Fibroblast of mammary gland (primary cell): ENCODE data around the gene WNT2.
"Not testable (repeated sequence)": the region's sequence is repeated elsewhere in the genome, so short reads cannot be mapped to it uniquely, and the experiment has no call there.

Experiments
- DNase-seq: peaks from one replicate; pipeline ENCODE4 v3.0.0-alpha.2; 2010; ENCODE audit warnings: low read depth
- H3K4me3 ChIP-seq: 2 replicates; pipeline ENCODE4 v1.5.1; 2011; ENCODE audit warnings: low read depth, mild to moderate bottlenecking, low read length, moderate library complexity; ENCODE audit not compliant: control insufficient read depth
- CTCF ChIP-seq: conservative IDR thresholded peaks from 2 replicates; pipeline ENCODE4 v1.5.1; 2011; ENCODE audit warnings: low read depth, low read length, inconsistent platforms; ENCODE audit not compliant: control insufficient read depth, insufficient read depth

WNT2 gene

GRCh38 chr7:117247809-117248208, 75.0 kb downstream of the WNT2 start:
- no peak for TF ChIP-seq CTCF
- no peak for DNase-seq
- H3K4me3 ChIP-seq: no peak overlapping the region

GRCh38 chr7:117245703-117246102, 77.2 kb downstream of the WNT2 start:
- not testable (repeated sequence) for DNase-seq, H3K4me3 ChIP-seq

DNA sequence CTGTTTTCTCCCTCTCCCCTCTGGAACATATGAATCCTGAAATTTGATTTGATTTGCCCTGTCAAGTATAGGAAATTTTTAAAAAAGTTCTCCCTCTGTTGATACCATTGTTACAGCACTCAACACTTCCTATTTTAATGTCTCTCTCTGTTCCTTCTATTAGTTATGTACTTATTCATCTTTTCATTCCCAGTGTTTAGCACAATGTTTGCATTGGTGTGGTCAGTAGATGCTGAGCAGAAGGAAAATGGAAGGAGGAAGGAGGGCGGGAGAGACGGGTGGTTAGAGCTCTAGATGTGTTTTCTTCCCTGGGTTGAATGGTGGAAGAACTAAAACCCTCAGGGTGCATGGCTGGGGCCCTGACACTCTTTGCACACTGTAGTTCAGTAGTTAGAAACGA, 79.5 kb downstream of the WNT2 start:
- H3K4me3 ChIP-seq: no peak overlapping the region
- no peak for DNase-seq
- TF ChIP-seq CTCF: no peak

DNA sequence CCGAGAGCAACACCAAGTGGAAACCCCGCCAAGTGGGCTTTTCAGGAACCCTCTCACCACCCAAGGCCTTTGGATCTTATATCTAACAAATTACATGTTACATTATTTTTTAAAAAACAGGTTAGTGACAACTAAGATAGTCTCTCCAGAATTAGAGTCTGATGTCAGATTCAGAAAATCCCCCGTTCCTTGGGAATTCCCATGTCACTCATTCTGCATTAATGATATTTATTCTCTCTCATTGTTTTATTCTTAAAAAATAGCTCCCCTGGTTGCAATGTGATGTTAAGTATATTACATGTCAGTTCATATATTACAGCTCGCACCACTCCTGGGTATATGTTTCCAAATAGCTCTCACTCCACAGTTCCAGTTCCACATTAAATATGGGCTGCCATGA, 81.8 kb downstream of the WNT2 start:
- DNase-seq: no peak
- H3K4me3 ChIP-seq: no peak overlapping the region
- TF ChIP-seq CTCF: no peak

DNA sequence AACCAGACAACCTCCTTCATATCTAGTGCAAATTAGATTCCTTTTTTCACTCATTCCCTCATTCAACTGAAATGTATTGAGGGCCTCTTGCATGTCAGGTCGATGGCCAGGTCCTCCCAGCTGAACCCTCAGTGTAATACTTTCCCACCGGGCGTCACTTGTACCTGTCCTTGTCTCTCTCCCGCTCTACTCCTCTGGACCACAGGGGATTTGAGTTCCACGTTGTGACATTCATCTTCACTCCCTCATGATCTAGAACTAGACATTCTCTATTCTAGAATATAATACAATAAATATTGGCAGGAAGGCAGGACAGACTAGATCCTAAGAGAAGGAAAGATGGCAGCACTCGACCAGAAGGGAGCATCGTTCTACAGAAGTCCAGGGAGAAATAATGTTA, 83.9 kb downstream of the WNT2 start:
- DNase-seq: no peak
- no peak overlapping the region for H3K4me3 ChIP-seq
- TF ChIP-seq CTCF: no peak

DNA sequence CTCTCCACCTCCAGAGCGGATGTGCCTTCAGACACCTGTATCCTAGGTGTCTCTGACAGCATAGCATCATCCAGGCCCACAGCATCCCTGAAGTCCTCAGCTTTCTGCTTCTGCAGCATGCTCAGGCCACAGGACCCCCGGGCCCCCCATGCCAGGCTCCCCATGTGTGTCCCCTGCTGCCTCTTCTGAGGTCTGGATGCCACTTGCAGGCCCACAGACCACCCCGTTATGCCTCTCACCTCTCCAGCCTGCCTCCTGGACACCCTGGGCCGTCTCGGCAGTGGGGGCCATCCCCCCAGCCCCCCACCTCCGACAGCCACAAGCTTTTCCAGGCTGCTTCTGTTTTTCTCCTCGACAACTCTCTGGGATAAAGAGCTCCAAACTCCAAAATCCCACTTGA, 84.4 kb downstream of the WNT2 start:
- TF ChIP-seq CTCF: no peak
- no peak overlapping the region for H3K4me3 ChIP-seq
- DNase-seq: no peak

- TF ChIP-seq CTCF: no peak
These were observed 85.2 kb downstream of the WNT2 start for GRCh38 chr7:117237646-117238045.

More at GRCh38 chr7:117237646-117238045, 85.2 kb downstream of the WNT2 start:
- H3K4me3 ChIP-seq: no peak overlapping the region
- DNase-seq: no peak
